OCI-M1 (cell line): ENCODE measurements around the gene ID3.

Experiments used
- DNase-seq: peaks from one replicate; lab custom pipeline; 2025; lab: John Stamatoyannopoulos, UW

The ID3 gene, protein sequence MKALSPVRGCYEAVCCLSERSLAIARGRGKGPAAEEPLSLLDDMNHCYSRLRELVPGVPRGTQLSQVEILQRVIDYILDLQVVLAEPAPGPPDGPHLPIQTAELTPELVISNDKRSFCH

DNA sequence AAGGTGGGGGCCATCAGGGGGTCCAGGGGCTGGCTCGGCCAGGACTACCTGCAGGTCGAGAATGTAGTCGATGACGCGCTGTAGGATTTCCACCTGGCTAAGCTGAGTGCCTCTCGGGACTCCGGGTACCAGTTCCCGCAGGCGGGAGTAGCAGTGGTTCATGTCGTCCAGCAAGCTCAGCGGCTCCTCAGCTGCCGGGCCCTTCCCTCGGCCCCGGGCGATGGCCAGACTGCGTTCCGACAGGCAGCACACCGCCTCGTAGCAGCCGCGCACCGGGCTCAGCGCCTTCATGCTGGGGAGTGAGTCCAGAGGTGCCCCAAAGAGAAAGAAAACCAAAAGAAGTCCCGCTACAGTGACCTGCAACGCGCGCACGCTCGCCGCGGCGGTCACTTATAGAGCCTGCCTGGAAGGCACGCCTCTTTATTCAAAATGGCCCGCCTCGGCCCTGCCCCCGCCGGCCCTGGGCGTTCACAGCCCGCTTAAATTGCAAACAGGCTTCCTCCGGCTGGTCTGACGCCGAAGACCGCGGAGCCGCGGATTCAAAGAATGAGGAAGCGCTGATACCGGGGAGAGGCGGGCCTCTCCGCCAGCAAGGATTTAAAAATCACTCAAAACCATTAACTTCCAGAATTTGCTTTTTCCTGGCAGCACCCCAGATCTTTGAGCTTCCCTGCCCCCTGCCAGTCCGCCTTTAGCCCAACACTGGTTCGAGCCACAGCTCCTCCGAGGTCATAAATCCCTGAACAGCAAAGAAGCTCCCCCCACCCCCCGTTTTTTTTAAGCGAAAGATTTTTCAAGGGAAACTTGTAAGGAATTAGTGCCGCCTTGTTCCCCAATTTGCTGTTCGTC is at the start of gene ID3:
Gene ID3 (minus strand): TSS at position 366 of the 849 bp plus-strand sequence. CDS start 75 bp downstream, at position 291.
- peak; percentile 98 for DNase-seq

DNA sequence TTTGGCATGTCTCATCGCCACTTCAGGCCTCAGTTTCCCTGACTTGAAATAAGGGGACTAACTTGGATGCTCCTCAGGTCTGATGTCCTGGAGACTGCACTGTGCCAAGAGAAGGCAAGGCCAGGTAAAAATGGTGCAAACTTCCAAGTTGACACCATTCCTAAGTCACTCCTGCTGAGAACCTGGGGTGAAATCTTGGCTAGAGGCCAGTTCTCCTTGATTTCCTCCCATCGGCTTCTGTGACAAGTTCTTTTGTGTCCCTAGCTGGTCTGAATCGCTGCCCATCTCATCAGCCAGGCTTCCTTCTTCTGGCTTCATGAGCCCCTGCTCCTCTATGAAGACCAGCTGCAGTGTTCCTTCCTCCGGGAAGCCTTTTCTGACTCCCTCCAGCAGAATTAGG is 48.6 kb upstream of the ID3 start:
- DNase-seq = no peak

GRCh38 chr1:23601968-23602876 is 42.9 kb upstream of the ID3 start:
- no peak for DNase-seq

DNA sequence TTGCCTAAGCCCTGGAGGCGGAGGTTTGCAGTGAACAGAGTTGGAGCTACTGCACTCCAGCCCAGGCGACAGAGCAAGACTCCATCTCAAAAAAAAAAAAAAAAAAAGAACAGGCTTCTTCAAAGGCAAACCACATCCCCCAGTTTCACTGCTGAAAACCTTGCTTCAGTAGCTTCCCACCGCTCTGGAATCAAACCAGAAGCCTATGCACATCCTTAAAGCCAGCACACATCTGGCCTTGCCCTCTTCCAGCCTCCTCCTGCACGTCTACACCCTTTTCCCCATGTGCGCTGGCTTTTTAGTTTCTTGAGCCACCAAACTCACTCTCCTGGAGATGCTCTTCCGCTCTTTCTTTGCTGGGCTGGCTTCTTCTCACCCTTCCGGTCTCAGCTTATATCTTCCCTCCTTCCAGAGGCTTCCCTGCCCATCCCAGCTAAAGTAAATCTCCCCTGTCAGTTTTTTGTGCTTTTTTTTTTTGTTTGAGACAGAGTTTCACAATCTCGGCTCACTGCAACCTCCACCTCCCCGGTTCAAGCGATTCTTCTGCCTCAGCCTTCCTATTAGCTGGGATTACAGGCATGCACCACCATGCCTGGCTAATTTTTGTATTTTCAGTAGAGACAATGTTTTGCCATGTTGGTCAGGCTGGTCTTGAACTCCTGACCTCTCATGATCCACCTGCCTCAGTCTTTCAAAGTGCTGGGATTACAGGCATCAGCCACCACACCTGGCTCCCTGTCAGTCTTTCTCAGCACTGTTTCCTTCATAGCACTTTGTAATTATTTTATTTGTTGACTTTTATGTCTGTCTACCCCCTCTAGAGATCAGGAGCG is 42.0 kb upstream of the ID3 start:
- no peak for DNase-seq

GRCh38 chr1:23600283-23600682 is 41.0 kb upstream of the ID3 start:
- DNase-seq = no peak

DNA sequence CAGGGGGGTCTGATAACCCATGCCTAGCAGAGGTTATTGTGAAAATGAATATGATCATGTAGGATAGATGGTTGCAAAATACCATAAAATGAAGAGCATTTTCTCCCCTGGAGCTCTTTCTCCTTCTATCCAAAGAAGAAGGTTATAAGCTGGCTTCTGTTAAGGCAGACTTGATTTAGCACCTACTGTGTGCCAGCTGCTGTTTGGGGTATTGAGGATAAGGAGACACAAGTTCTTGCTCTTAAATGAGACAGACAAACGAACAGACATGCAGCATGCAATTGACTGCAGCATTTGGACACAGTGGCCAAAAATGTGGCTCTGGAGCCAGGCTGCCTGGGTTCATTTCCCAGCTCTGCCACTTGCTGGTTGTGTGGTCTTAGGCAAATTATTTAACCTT is 39.8 kb upstream of the ID3 start:
- no peak for DNase-seq

DNA sequence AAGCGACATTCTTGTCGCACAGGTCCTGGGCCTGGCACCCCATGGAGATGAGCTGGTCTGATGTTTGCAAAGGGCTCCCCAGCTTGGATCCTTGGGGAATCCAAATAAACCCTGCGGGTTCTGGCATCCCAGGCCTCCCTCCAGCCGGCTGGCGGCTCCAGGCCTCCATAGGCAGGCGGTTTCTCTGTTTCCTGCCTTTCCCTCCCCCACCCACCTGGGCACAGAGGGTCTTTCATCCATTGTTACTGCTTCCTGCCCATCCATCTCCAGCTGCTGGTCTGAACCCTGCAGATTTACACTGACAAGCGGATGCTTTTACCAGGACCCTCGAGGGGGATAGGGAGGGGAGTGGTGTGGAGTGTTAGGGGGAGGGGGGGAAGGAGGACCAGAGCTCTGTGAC is 39.1 kb upstream of the ID3 start:
- DNase-seq = no peak

DNA sequence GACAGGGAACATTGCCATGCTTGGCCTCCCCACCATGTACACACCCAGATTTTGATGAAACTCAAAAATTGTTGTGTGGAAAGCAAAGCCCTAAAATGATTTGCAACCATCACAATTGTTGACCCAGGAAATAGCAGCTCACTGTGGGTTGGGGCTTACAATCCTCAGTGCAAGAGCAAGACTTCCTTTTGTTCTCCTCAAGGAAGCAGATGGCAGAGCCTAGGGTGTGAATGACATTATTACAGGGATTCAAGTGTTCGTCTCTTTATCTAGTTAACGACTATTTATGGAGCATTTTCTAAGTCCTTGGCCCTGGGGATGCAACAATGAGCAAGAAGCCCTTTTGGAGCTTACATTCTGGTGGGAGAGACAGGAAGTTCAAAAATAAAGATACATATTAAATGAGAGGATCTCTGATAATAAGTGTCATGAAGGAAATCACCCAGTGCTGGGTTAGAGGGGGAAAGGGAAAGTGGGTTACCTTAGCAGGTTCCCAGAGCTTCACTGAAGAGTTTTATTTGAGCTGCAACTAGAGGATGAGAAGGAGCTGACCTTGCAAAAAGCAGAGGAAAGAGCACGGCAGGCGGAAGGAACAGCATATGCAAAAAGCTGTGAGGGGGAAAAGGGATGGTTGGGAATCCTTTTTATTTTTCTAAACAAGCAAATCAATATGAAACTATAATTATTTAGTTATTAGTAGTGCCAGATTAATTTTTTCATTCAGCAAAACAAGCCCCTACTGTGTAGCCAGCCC is 38.5 kb upstream of the ID3 start:
- no peak for DNase-seq

DNA sequence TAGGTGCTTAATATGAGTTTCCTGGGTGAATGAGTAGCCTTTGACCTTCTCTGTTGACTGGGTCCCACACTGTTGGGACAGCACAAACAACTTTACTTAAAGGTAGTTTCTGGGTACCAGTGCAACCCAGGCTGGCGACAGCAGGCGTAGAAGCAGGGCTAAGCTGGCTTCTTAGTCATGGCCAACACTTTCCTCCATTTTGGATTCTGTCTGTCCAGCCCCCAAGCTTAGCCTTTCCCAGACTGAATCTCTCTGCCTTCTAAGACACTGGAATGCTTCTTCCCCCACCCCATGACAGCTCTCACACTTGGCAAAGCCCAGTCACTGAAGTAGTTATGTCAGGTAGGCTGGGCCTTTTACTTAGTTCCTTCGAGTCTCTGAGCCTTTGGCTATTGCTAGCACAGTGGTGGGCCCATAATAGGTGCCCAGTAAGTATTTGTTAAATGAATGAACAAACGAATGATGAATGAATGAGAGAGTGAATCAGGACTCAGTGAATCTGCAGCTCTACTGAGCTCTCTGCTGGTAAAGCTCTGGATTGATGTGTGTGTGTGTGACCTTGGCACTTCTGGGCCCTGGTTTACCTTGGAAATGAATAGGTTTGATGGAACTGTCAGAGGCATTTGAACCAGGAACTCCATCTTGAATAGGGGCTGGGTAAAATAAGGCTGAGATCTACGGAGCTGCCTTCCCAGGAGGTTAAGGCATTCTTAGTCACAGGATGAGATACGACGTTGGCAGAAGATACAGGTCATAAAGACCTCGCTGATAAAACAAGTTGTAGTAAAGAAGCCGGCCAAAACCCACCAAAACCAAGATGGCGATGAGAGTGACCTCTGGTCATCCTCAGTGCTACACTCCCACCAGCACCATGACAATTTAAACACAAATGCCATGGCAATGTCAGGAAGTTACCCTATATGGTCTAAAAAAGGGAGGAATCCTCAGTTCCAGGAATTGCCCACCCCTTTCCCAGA is 37.4 kb upstream of the ID3 start:
- peak; percentile 37 for DNase-seq

DNA sequence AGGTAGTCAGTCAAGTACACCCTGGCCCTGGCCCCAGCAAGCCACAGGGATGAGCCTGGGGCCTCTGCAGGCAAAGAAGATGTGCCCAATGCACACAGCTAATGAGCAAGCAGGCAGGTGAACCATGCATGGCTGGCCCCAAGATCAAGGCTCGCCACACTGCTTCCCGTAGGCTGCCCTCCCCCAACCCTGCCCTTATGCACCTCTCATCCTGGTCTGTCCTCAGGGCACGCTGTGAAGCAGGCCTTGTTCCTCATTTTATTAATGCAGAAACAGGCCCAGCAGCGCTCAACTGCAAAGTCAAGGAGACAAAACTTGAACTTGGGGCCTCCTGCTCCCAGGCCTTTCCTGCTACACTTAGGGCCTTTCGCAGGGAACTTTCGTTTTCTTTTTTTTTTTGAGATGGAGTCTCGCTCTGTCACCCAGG is 35.6 kb upstream of the ID3 start:
- no peak for DNase-seq

DNA sequence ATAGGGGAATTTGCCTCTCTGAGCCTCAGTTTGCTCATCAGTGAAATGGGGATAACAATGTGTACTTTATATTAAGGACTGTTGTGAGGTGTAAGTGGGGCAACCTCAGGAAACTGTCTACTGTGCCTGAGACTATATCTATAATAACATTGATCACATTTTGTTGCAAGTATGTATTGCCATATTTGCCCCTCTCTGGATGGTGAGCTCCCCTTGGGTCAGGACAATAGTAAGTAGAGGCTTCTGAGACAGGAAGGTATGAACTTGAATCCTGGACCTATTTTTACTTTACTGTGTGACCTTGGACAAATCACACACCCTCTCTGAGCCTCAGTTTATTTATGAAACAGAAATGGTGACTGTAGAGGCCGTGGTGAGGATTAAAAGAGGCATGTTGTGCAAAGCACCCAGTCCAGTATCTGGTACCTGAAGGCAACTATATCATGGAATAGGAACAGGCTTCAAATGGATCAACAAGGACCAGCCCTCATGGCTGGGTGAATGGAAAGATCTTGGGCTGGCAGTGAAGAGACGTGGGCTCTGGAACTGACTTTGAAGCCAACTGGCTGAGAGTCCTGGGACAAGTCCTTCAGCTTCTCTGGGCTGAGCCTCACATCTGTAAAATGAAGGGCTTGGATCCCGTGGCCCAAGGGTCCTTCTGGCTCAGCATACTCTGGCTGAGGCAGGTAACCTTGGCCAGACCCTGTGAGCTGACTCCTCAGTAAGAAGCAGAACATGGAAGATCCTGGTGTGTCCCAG is 35.0 kb upstream of the ID3 start:
- DNase-seq = no peak

GRCh38 chr1:23593556-23594148 is 34.4 kb upstream of the ID3 start:
- DNase-seq = no peak

- DNase-seq = no peak
Observed at GRCh38 chr1:23593042-23593521, 33.8 kb upstream of the ID3 start.

DNA sequence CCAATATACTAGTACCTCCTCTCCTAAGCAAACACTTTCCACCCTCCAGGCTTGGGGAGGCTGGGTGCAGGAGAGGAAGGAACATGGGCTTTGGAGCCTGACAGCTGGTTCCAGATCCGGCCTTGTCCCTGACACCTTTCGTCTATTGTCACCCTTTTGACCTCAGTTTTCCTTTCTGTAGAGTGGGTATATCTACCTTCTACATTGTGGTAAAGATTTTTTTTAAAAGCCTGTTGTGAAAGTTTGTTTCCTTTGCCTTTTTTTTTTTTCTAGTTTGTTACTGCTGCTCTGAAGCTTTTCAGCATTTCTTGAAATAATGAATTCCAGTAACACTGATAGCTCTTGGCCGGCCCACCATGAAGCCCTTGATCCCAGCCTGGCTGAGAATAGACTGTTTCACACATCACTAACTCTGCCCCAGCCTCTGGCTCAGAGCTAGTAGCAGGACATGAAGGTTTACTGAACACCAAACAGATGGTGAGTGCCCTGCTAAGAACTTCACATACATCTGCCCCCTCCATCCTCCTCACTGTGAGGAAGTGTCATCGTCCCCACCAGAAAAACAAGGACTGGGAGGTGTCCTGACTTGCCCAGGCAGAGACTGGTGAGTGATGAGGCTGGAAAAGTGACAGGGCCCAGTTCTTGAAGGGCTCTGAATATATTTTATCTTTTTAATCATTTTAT is 33.0 kb upstream of the ID3 start:
- no peak for DNase-seq

- no peak for DNase-seq
Observed at GRCh38 chr1:23591460-23592208, 32.3 kb upstream of the ID3 start.

DNA sequence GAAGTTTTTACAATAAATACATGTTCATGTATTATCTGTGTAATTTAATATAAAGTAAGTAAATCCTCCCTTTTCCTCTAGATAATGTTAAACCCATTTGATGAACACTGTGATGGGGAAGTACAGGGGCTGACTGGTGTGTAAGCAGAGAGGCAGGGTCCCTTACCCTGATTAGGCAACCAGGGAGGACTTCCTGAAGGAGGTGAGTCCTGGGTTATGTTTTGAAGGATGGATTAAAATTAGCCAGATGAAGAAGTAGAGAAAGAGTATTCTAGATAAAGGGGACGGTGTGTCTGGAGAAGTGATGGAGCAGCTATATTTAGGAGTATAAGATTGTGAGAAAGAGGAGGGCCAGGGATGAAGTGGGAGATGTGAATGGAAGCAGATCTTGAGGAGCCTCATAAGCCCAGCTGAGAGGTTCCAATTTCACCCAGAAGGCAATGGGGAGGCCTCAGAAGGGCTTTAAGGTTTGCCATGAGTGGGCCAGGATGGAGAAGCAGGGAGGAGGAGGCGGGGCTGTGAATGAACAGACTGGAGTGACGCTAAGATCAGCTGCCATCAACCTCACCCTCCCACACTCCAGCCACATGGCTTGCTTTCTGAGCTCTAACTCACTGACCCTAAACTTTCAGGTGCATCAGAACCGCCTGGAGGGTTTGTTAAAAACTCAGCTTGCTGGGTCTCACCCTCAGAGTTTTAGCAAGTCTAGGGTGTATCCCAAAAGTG is 30.9 kb upstream of the ID3 start:
- peak; percentile 12 for DNase-seq
